Measurements from ENCODE around the gene MAP1LC3A.

MAP1LC3A gene

GRCh38 chr20:34559311-34560140 is 1.0 kb downstream of the MAP1LC3A start:
- Histone ChIP-seq H3K9me3 (ENCODE audit: insufficient read depth, low read length) (no peaks in the 10 kb centered on the region), H3K4me1 (ENCODE audit: low read length) (peaks cover 3% of the 10 kb centered on the region; the same call in 1 of the 2 replicates), H3K4me3 (ENCODE audit: low read length) (no peak overlapping the region), H3K9ac (ENCODE audit: low read length) (no peak overlapping the region), H3K4me2 (ENCODE audit: low read length) (no peak overlapping the region), H4K20me1 (ENCODE audit: insufficient read depth, low read length) (peaks cover 3% of the 10 kb centered on the region; the same call in 1 of the 2 replicates), H2AFZ (ENCODE audit: low read depth, low read length) (no peak overlapping the region), H3K27me3 (ENCODE audit: low read depth, low read length) (no peaks in the 10 kb centered on the region), H3K27ac (ENCODE audit: low read length) (no peak overlapping the region), H3K36me3 (replicated peaks; ENCODE audit: low read depth, low read length) (no peaks in the 10 kb centered on the region), H3K79me2 (ENCODE audit: low read length) (no peaks in the 10 kb centered on the region)
- TF ChIP-seq, protein P1, sequence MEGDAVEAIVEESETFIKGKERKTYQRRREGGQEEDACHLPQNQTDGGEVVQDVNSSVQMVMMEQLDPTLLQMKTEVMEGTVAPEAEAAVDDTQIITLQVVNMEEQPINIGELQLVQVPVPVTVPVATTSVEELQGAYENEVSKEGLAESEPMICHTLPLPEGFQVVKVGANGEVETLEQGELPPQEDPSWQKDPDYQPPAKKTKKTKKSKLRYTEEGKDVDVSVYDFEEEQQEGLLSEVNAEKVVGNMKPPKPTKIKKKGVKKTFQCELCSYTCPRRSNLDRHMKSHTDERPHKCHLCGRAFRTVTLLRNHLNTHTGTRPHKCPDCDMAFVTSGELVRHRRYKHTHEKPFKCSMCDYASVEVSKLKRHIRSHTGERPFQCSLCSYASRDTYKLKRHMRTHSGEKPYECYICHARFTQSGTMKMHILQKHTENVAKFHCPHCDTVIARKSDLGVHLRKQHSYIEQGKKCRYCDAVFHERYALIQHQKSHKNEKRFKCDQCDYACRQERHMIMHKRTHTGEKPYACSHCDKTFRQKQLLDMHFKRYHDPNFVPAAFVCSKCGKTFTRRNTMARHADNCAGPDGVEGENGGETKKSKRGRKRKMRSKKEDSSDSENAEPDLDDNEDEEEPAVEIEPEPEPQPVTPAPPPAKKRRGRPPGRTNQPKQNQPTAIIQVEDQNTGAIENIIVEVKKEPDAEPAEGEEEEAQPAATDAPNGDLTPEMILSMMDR (IDR thresholded peaks at IDR 0.05; ENCODE audit: low read depth, low read length) = no peak

- no peaks in the 10 kb centered on the region for H3K36me3 ChIP-seq (replicated peaks; ENCODE audit: low read depth, low read length)
- TF ChIP-seq, protein P1 (IDR thresholded peaks at IDR 0.05; ENCODE audit: low read depth, low read length) = no peak
- no peak for TF ChIP-seq EZH2phosphoT487 (IDR thresholded peaks at IDR 0.05; ENCODE audit: low read depth)
- H3K9me3 ChIP-seq (ENCODE audit: insufficient read depth, low read length) = no peaks in the 10 kb centered on the region
- no peak overlapping the region for H3K4me2 ChIP-seq (ENCODE audit: low read length)
- no peak overlapping the region for H3K4me3 ChIP-seq (ENCODE audit: low read length)
- no peak overlapping the region for H3K27ac ChIP-seq (ENCODE audit: low read length)
- H3K4me1 ChIP-seq (ENCODE audit: low read length) = peaks cover 9% of the 10 kb centered on the region
- H3K27me3 ChIP-seq (ENCODE audit: low read depth, low read length) = no peaks in the 10 kb centered on the region
- no peak overlapping the region for H2AFZ ChIP-seq (ENCODE audit: low read depth, low read length)
- no peaks in the 10 kb centered on the region for H3K79me2 ChIP-seq (ENCODE audit: low read length)
- no peak overlapping the region for H3K9ac ChIP-seq (ENCODE audit: low read length)
- H4K20me1 ChIP-seq (ENCODE audit: insufficient read depth, low read length) = peaks cover 3% of the 10 kb centered on the region; the same call in 1 of the 2 replicates
These were observed 1.6 kb downstream of the MAP1LC3A start for GRCh38 chr20:34560141-34560523.

DNA sequence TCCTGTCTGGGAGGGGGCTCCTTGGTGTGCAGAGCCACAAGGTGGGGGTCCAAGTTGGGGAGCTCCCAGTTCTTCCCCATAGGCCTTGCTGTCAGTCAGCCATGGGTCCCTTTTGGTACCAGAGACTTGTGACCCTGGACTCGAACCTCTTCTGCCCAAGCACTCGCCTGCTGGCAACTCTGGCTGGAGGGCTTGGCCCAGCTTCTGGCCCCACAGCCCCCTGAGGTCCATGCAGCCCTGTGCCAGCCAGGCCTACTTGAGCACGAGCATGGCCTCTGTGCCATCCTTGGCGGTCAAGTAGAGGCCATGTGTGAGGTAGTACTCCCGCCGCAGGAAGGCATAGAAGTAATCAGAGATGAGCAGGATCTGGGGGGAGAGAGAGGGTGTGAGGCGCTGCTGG is 2.1 kb downstream of the MAP1LC3A start:
- Histone ChIP-seq H2AFZ (ENCODE audit: low read depth, low read length) (no peak overlapping the region), H3K27me3 (ENCODE audit: low read depth, low read length) (no peaks in the 10 kb centered on the region), H3K79me2 (ENCODE audit: low read length) (no peaks in the 10 kb centered on the region), H3K4me2 (ENCODE audit: low read length) (no peak overlapping the region), H3K9me3 (ENCODE audit: insufficient read depth, low read length) (no peaks in the 10 kb centered on the region), H3K4me1 (ENCODE audit: low read length) (peaks cover 10% of the 10 kb centered on the region), H3K27ac (ENCODE audit: low read length) (no peak overlapping the region), H3K4me3 (ENCODE audit: low read length) (no peak overlapping the region), H3K9ac (ENCODE audit: low read length) (no peak overlapping the region), H4K20me1 (ENCODE audit: insufficient read depth, low read length) (peaks cover 3% of the 10 kb centered on the region; the same call in 1 of the 2 replicates), H3K36me3 (replicated peaks; ENCODE audit: low read depth, low read length) (no peaks in the 10 kb centered on the region)
- TF ChIP-seq, protein P1 (IDR thresholded peaks at IDR 0.05; ENCODE audit: low read depth, low read length) = no peak

- Histone ChIP-seq H3K4me2 (ENCODE audit: low read length) (no peak overlapping the region), H3K4me1 (ENCODE audit: low read length) (peaks cover 10% of the 10 kb centered on the region), H3K27me3 (ENCODE audit: low read depth, low read length) (no peaks in the 10 kb centered on the region), H3K4me3 (ENCODE audit: low read length) (no peak overlapping the region), H2AFZ (ENCODE audit: low read depth, low read length) (no peak overlapping the region), H3K9ac (ENCODE audit: low read length) (no peak overlapping the region), H3K27ac (ENCODE audit: low read length) (no peak overlapping the region), H3K9me3 (ENCODE audit: insufficient read depth, low read length) (no peaks in the 10 kb centered on the region), H3K79me2 (ENCODE audit: low read length) (no peaks in the 10 kb centered on the region), H4K20me1 (ENCODE audit: insufficient read depth, low read length) (peaks cover 3% of the 10 kb centered on the region; the same call in 1 of the 2 replicates), H3K36me3 (replicated peaks; ENCODE audit: low read depth, low read length) (no peaks in the 10 kb centered on the region)
- no peak for TF ChIP-seq EZH2phosphoT487 (IDR thresholded peaks at IDR 0.05; ENCODE audit: low read depth)
- TF ChIP-seq, protein P1 (IDR thresholded peaks at IDR 0.05; ENCODE audit: low read depth, low read length) = no peak
These were observed 3.1 kb downstream of the MAP1LC3A start for GRCh38 chr20:34561661-34562060.
